Esophagus (tissue), 2 donors: ENCODE results near the gene IQSEC1. TPM values are rescaled to one million over a fixed set of nuclear protein-coding genes. Genes with fewer than 3 reads are reported as not detected.

Experiments used
- H3K27ac ChIP-seq, 2 donors: one replicate each; pipeline ENCODE4 v1.5.1; 2013; ENCODE audit warnings: low read depth in 2 of 2, mild to moderate bottlenecking in 2 of 2, inconsistent platforms in 1 of 2, low read length in 1 of 2, moderate library complexity in 1 of 2
- H3K27me3 ChIP-seq, 2 donors: one replicate each; pipeline ENCODE4 v1.6.1; 2013; ENCODE audit warnings: low read length in 2 of 2, control low read depth in 1 of 2, mild to moderate bottlenecking in 1 of 2; ENCODE audit not compliant: insufficient read depth in 2 of 2, control insufficient read depth in 1 of 2
- H3K36me3 ChIP-seq, 2 donors: one replicate each; pipeline ENCODE4 v1.6.1; 2013; ENCODE audit warnings: low read length in 1 of 2; ENCODE audit not compliant: control insufficient read depth in 2 of 2, insufficient read depth in 2 of 2
- H3K4me1 ChIP-seq, 2 donors: one replicate each; pipeline ENCODE4 v1.6.1; 2013; ENCODE audit warnings: low read length in 1 of 2; ENCODE audit not compliant: control insufficient read depth in 2 of 2, insufficient read depth in 2 of 2
- H3K4me3 ChIP-seq, 2 donors: one replicate each; pipeline ENCODE4 v1.5.1; 2013; ENCODE audit warnings: low read length in 2 of 2, mild to moderate bottlenecking in 2 of 2, low read depth in 1 of 2, moderate library complexity in 1 of 2
- H3K9me3 ChIP-seq, 2 donors: one replicate each; pipeline ENCODE4 v1.6.1; 2013; ENCODE audit warnings: mild to moderate bottlenecking in 2 of 2, low read depth in 1 of 2, low read length in 1 of 2, moderate library complexity in 1 of 2; ENCODE audit not compliant: control insufficient read depth in 2 of 2, insufficient read depth in 1 of 2
- WGBS, 2 donors: extraction: QIAGEN DNeasy Blood & Tissue Kit; methylation state at CpG; one replicate each; pipeline ENCODE4 v1.1.7; 2013; 5-methylcytosine and 5-hydroxymethylcytosine counted together
- polyA plus RNA-seq, 2 donors: library from polyadenylated mRNA; stranded (reverse); fragments of 200-250 nt; gene quantifications; one replicate each; pipeline ENCODE4 v1.2.3, GENCODE V29; 2013
- donor health status: healthy with polysubstance abuse.
- donor health status: Bipolar disorder and iron deficiency.

The IQSEC1 gene
- polyA plus RNA-seq, 2 donors: 4.1 to 5.2 TPM

GRCh38 chr3:13079510-13079909, 6.3 kb upstream of the IQSEC1 start:
- Histone ChIP-seq H3K27ac (no peak overlapping the region), H3K9me3 (no peaks in the 10 kb centered on the region), H3K4me1 (peaks cover 0 to 18% of the 10 kb centered on the region in 2 donors), H3K4me3 (no peak overlapping the region), H3K27me3 (no peaks in the 10 kb centered on the region), H3K36me3 (no peaks in the 10 kb centered on the region)
- WGBS, 2 donors: 89 to 90% methylated on average over 7 of the region's 7 CpGs

GRCh38 chr3:13079051-13079450, 5.8 kb upstream of the IQSEC1 start:
- H3K4me3 ChIP-seq: no peak overlapping the region
- 52 to 53% methylated on average over 7 of the region's 7 CpGs for WGBS, 2 donors
- H3K4me1 ChIP-seq: peaks cover 0 to 18% of the 10 kb centered on the region in 2 donors
- no peak overlapping the region for H3K27ac ChIP-seq
- no peaks in the 10 kb centered on the region for H3K36me3 ChIP-seq
- H3K27me3 ChIP-seq: peaks cover 0 to 4% of the 10 kb centered on the region in 2 donors
- H3K9me3 ChIP-seq: no peaks in the 10 kb centered on the region

GRCh38 chr3:13078163-13078905, 5.1 kb upstream of the IQSEC1 start:
- peaks cover 0 to 18% of the 10 kb centered on the region in 2 donors for H3K4me1 ChIP-seq
- H3K9me3 ChIP-seq: no peaks in the 10 kb centered on the region
- H3K36me3 ChIP-seq: no peaks in the 10 kb centered on the region
- WGBS, 2 donors: 47 to 50% methylated on average over 12 of the region's 12 CpGs
- no peak overlapping the region for H3K27ac ChIP-seq
- H3K27me3 ChIP-seq: peaks cover 3 to 8% of the 10 kb centered on the region in 2 donors
- no peak overlapping the region for H3K4me3 ChIP-seq

GRCh38 chr3:13077431-13078162, 4.4 kb upstream of the IQSEC1 start:
- Histone ChIP-seq H3K27ac (no peak overlapping the region), H3K4me3 (no peak overlapping the region), H3K36me3 (no peaks in the 10 kb centered on the region), H3K9me3 (no peaks in the 10 kb centered on the region), H3K4me1 (peaks cover 0 to 18% of the 10 kb centered on the region in 2 donors), H3K27me3 (peaks cover 7 to 8% of the 10 kb centered on the region in 2 donors)
- WGBS, 2 donors: 27 to 31% methylated on average over 21 of the region's 21 CpGs

GRCh38 chr3:13075986-13076654, 2.9 kb upstream of the IQSEC1 start:
- WGBS, 2 donors: 65 to 72% methylated on average over 9 of the region's 9 CpGs
- H3K27me3 ChIP-seq: peaks cover 7 to 8% of the 10 kb centered on the region in 2 donors
- H3K27ac ChIP-seq: no peak overlapping the region
- H3K9me3 ChIP-seq: no peaks in the 10 kb centered on the region
- H3K4me3 ChIP-seq: no peak overlapping the region
- H3K36me3 ChIP-seq: no peaks in the 10 kb centered on the region
- peaks cover 0 to 16% of the 10 kb centered on the region in 2 donors for H3K4me1 ChIP-seq

DNA sequence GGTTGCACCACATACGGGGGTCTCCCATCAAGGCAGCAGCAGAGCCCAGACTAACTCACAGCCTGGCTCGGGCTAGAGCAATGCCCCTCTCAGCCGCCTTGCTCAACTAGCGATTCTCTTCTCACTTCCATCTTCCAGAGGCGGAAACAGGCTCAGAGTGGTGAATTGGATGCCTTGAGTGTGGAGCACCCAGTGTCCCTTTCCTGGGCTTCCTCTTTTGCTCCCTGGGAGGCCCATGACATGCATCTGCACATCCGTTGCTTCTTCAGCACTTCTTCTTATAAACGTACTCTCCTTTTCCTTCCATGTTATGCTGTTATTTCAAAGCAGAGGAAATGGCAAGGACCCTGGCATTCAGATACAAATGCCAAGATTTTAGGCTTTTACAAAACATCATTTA, 2.1 kb upstream of the IQSEC1 start:
- Histone ChIP-seq H3K27me3 (peaks cover 7 to 8% of the 10 kb centered on the region in 2 donors), H3K4me1 (peaks cover 0 to 16% of the 10 kb centered on the region in 2 donors), H3K4me3 (no peak overlapping the region), H3K36me3 (no peaks in the 10 kb centered on the region), H3K27ac (no peak overlapping the region), H3K9me3 (no peaks in the 10 kb centered on the region)
- 85 to 86% methylated on average over 7 of the region's 7 CpGs for WGBS, 2 donors

GRCh38 chr3:13074006-13074375, 762 bp upstream of the IQSEC1 start:
- Histone ChIP-seq H3K4me3 (no peak overlapping the region), H3K27me3 (peaks cover 7 to 8% of the 10 kb centered on the region in 2 donors), H3K27ac (no peak overlapping the region), H3K4me1 (peaks cover 0 to 11% of the 10 kb centered on the region in 2 donors), H3K9me3 (no peaks in the 10 kb centered on the region), H3K36me3 (no peaks in the 10 kb centered on the region)
- 58 to 59% methylated on average over 13 of the region's 13 CpGs for WGBS, 2 donors

DNA sequence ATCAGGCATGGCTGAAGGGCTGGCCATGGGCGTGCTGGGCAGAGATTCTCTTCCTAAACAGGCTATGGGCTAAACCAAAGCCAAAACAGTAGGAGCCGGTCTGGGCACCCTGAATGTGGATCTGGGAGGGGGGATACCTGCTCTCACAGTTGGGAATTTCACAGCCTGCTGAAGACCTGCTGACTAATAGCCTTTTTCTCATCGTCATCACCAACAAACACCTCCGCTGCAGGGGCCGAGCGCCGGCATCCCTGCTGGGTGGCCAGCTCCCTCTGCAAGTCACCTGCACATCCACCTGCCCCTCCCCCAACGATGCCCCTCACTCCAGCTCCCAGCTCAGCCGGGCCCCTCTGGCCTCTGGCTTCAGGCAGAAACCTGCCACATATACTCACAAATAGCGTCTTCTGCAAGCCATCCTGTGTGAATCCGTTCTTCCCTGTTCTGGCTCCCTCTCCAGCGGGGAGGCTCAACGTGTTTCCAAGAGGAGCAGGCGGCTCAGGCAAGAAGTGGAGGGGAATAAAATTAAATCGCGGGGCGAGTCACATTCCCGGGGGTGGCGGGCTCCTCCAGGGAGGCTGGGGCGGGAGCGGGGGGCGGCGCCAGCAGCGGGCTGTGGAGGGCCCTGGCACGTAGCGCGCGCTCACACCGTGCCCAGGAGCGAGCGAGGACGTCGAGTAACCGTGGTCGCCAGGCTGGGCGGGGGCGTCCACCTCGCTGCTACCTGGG, 466 bp downstream of the IQSEC1 start:
- H3K4me1 ChIP-seq: peaks cover 0 to under 1% of the 10 kb centered on the region in 2 donors
- no peak overlapping the region for H3K27ac ChIP-seq
- no peaks in the 10 kb centered on the region for H3K9me3 ChIP-seq
- WGBS, 2 donors: 12 to 16% methylated on average over 38 of the region's 38 CpGs
- H3K36me3 ChIP-seq: no peaks in the 10 kb centered on the region
- peaks cover 7 to 8% of the 10 kb centered on the region in 2 donors for H3K27me3 ChIP-seq
- no peak overlapping the region for H3K4me3 ChIP-seq

DNA sequence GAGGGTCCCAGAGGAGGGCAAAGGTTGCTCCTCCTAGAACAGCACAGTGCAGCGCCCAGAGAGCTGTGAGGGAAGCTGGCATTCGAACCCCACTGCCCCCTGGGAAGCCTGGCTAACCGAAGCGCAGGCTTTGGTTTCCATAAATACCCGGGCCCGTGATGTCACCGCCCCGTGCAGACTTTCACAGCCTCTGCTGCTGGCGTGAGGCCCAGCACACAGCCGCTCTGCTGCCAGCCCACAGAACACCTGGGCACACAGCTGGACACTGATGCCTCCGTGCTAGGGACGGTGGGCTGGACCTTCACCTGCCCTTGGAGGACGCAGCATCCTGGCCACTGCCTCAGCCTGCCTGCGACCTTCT, 1.0 kb downstream of the IQSEC1 start:
- H3K27me3 ChIP-seq: peaks cover 7 to 8% of the 10 kb centered on the region in 2 donors
- H3K9me3 ChIP-seq: no peaks in the 10 kb centered on the region
- no peak overlapping the region for H3K27ac ChIP-seq
- WGBS, 2 donors: 42 to 50% methylated on average over 14 of the region's 14 CpGs
- H3K36me3 ChIP-seq: no peaks in the 10 kb centered on the region
- H3K4me3 ChIP-seq: no peak overlapping the region
- H3K4me1 ChIP-seq: no peaks in the 10 kb centered on the region
